ENCODE measurements around the gene SLC4A7.
"Not testable (repeated sequence)": the region's sequence is repeated elsewhere in the genome, so short reads cannot be mapped to it uniquely, and the experiment has no call there.

The SLC4A7 gene

GRCh38 chr3:27484015-27484844 is at the start of gene SLC4A7:
TSS of gene SLC4A7 (minus strand) at chr3:27484384. CDS start at chr3:27484126, 258 bp downstream.
- peak; percentile 56 for DNase-seq

- no peak for DNase-seq
These were observed 49.0 kb upstream of the SLC4A7 start for GRCh38 chr3:27533261-27533607.

- no peak for DNase-seq
These were observed 48.5 kb upstream of the SLC4A7 start for GRCh38 chr3:27532426-27533260.

GRCh38 chr3:27531193-27531751 is 47.1 kb upstream of the SLC4A7 start:
- not testable (repeated sequence) for DNase-seq

GRCh38 chr3:27528791-27529190 is 44.6 kb upstream of the SLC4A7 start:
- no peak for DNase-seq

GRCh38 chr3:27526614-27527315 is 42.6 kb upstream of the SLC4A7 start:
- no peak for DNase-seq

- DNase-seq: no peak
These were observed 37.7 kb upstream of the SLC4A7 start for GRCh38 chr3:27521872-27522265.

- no peak for DNase-seq
These were observed 37.1 kb upstream of the SLC4A7 start for GRCh38 chr3:27521179-27521871.

- DNase-seq: no peak
These were observed 27.7 kb upstream of the SLC4A7 start for GRCh38 chr3:27511724-27512422.

- no peak for DNase-seq
These were observed 25.2 kb upstream of the SLC4A7 start for GRCh38 chr3:27509376-27509775.

GRCh38 chr3:27508424-27508823 is 24.2 kb upstream of the SLC4A7 start:
- DNase-seq: no peak

- no peak for DNase-seq
These were observed 23.5 kb upstream of the SLC4A7 start for GRCh38 chr3:27507515-27508266.

- no peak for DNase-seq
These were observed 22.9 kb upstream of the SLC4A7 start for GRCh38 chr3:27507111-27507510.

- DNase-seq: no peak
These were observed 20.6 kb upstream of the SLC4A7 start for GRCh38 chr3:27504749-27505148.

GRCh38 chr3:27503526-27503925 is 19.3 kb upstream of the SLC4A7 start:
- DNase-seq: no peak

GRCh38 chr3:27501759-27502158 is 17.6 kb upstream of the SLC4A7 start:
- no peak for DNase-seq

- no peak for DNase-seq
These were observed 16.8 kb upstream of the SLC4A7 start for GRCh38 chr3:27500986-27501385.

- DNase-seq: no peak
These were observed 15.9 kb upstream of the SLC4A7 start for GRCh38 chr3:27500035-27500434.

GRCh38 chr3:27494784-27495183 is 10.6 kb upstream of the SLC4A7 start:
- DNase-seq: no peak

GRCh38 chr3:27488821-27489220 is 4.6 kb upstream of the SLC4A7 start:
- no peak for DNase-seq

- DNase-seq: no peak
These were observed 3.2 kb upstream of the SLC4A7 start for GRCh38 chr3:27487383-27487782.

Measured in NCI-H1694 (cell line).